ENCODE measurements around the gene IBTK.
"Not testable (repeated sequence)": the region's sequence is repeated elsewhere in the genome, so short reads cannot be mapped to it uniquely, and the experiment has no call there.

IBTK gene

GRCh38 chr6:82247505-82248272 lies at the start of gene IBTK:
Gene IBTK (minus strand): TSS chr6:82247744. CDS start chr6:82240486, 7,258 bp downstream.
- DNase-seq (ENCODE audit: low read depth), result no peak

GRCh38 chr6:82283771-82284410 lies 36.3 kb upstream of the IBTK start:
- DNase-seq (ENCODE audit: low read depth), result no peak

GRCh38 chr6:82281550-82281949 lies 34.0 kb upstream of the IBTK start:
- not testable (repeated sequence) for DNase-seq (ENCODE audit: low read depth)

GRCh38 chr6:82277686-82278085 lies 30.1 kb upstream of the IBTK start:
- no peak for DNase-seq (ENCODE audit: low read depth)

GRCh38 chr6:82275686-82276085 lies 28.1 kb upstream of the IBTK start:
- no peak for DNase-seq (ENCODE audit: low read depth)

- DNase-seq (ENCODE audit: low read depth), result no peak
These were observed 25.8 kb upstream of the IBTK start for GRCh38 chr6:82273295-82273694.

GRCh38 chr6:82270881-82271635 lies 23.5 kb upstream of the IBTK start:
- no peak for DNase-seq (ENCODE audit: low read depth)

- DNase-seq (ENCODE audit: low read depth), result no peak
These were observed 20.8 kb upstream of the IBTK start for GRCh38 chr6:82268301-82268846.

GRCh38 chr6:82264824-82265223 lies 17.3 kb upstream of the IBTK start:
- DNase-seq (ENCODE audit: low read depth), result no peak

- no peak for DNase-seq (ENCODE audit: low read depth)
These were observed 16.8 kb upstream of the IBTK start for GRCh38 chr6:82264321-82264720.

GRCh38 chr6:82263916-82264315 lies 16.4 kb upstream of the IBTK start:
- no peak for DNase-seq (ENCODE audit: low read depth)

GRCh38 chr6:82260997-82261732 lies 13.6 kb upstream of the IBTK start:
- DNase-seq (ENCODE audit: low read depth), result no peak

GRCh38 chr6:82259389-82259788 lies 11.8 kb upstream of the IBTK start:
- DNase-seq (ENCODE audit: low read depth), result no peak

GRCh38 chr6:82257088-82257774 lies 9.7 kb upstream of the IBTK start:
- DNase-seq (ENCODE audit: low read depth), result no peak

- not testable (repeated sequence) for DNase-seq (ENCODE audit: low read depth)
These were observed 7.2 kb upstream of the IBTK start for GRCh38 chr6:82254722-82255121.

GRCh38 chr6:82251942-82252341 lies 4.4 kb upstream of the IBTK start:
- DNase-seq (ENCODE audit: low read depth), result no peak

GRCh38 chr6:82249381-82250253 lies 2.1 kb upstream of the IBTK start:
- no peak for DNase-seq (ENCODE audit: low read depth)

- peak; percentile 59 for DNase-seq (ENCODE audit: low read depth)
These were observed 760 bp upstream of the IBTK start for GRCh38 chr6:82248273-82248735.

GRCh38 chr6:82246802-82247504 lies 591 bp downstream of the IBTK start:
- no peak for DNase-seq (ENCODE audit: low read depth)

GRCh38 chr6:82246370-82246769 lies 1.2 kb downstream of the IBTK start:
- no peak for DNase-seq (ENCODE audit: low read depth)
